Stimulated activated CD4-positive, alpha-beta T cell treated with anti-CD3 and anti-CD28 coated beads, Interleukin-1b, Interleukin-23, amount 100 ng/mL, for 24 hours (primary cell): Measurements from ENCODE around the gene COMMD8.

Source experiments
- DNase-seq, 4 experiments: peaks; one replicate each; pipeline ENCODE4 v3.0.0-alpha.2; 2020; ENCODE audit warnings: low read depth in 4 of 4, low spot score in 1 of 4

COMMD8 gene

GRCh38 chr4:47473141-47473750 is 9.7 kb upstream of the COMMD8 start:
- DNase-seq = no peak

GRCh38 chr4:47471591-47471990 is 8.1 kb upstream of the COMMD8 start:
- DNase-seq = no peak

GRCh38 chr4:47471064-47471463 is 7.6 kb upstream of the COMMD8 start:
- no peak for DNase-seq

GRCh38 chr4:47469951-47470350 is 6.4 kb upstream of the COMMD8 start:
- no peak for DNase-seq

GRCh38 chr4:47468706-47469365 is 5.3 kb upstream of the COMMD8 start:
- DNase-seq = no peak

- no peak for DNase-seq
Measured at GRCh38 chr4:47466056-47466785, 2.7 kb upstream of the COMMD8 start.

GRCh38 chr4:47465004-47465403 is 1.5 kb upstream of the COMMD8 start:
- DNase-seq = no peak

- no peak for DNase-seq
Measured at GRCh38 chr4:47462799-47463234, 685 bp downstream of the COMMD8 start.

GRCh38 chr4:47451657-47452056 is 11.8 kb downstream of the COMMD8 start:
- DNase-seq = no peak

- no peak for DNase-seq
Measured at GRCh38 chr4:47444031-47444430, 19.5 kb downstream of the COMMD8 start.

- no peak for DNase-seq
Measured at GRCh38 chr4:47442980-47443379, 20.5 kb downstream of the COMMD8 start.

- no peak for DNase-seq
Measured at GRCh38 chr4:47434931-47435330, 28.6 kb downstream of the COMMD8 start.

- DNase-seq = no peak
Measured at GRCh38 chr4:47432749-47433148, 30.8 kb downstream of the COMMD8 start.

- no peak for DNase-seq
Measured at GRCh38 chr4:47427935-47428334, 35.6 kb downstream of the COMMD8 start.

GRCh38 chr4:47425628-47426027 is 37.9 kb downstream of the COMMD8 start:
- DNase-seq = no peak

GRCh38 chr4:47419296-47419695 is 44.2 kb downstream of the COMMD8 start:
- no peak for DNase-seq

- no peak for DNase-seq
Measured at GRCh38 chr4:47418147-47418546, 45.4 kb downstream of the COMMD8 start.

GRCh38 chr4:47415719-47416118 is 47.8 kb downstream of the COMMD8 start:
- DNase-seq = no peak

GRCh38 chr4:47413521-47413920 is 50.0 kb downstream of the COMMD8 start:
- DNase-seq = no peak

GRCh38 chr4:47410271-47410670 is 53.2 kb downstream of the COMMD8 start:
- no peak for DNase-seq

- DNase-seq = no peak
Measured at GRCh38 chr4:47406408-47406807, 57.1 kb downstream of the COMMD8 start.
